GM12878 (cell line): Measurements from ENCODE around the gene EED. TPM values are rescaled to one million over a fixed set of nuclear protein-coding genes. Genes with fewer than 3 reads are reported as not detected.
A peak's percentile ranks its signal among the peaks of the same experiment; 100 is the strongest.

Source experiments
- BCLAF1 ChIP-seq: fragments of 450-650 bp; IDR thresholded peaks from 2 replicates; pipeline ENCODE4 v1.6.1; 2017; ENCODE audit warnings: antibody characterized with exemption, mild to moderate bottlenecking, moderate library complexity
- CREM ChIP-seq: IDR thresholded peaks from 2 replicates; pipeline ENCODE4 v1.6.1; 2014; ENCODE audit warnings: antibody characterized with exemption, low read depth
- DPF2 ChIP-seq: fragments of 450-650 bp; IDR thresholded peaks from 2 replicates; pipeline ENCODE4 v1.6.1; 2017; ENCODE audit warnings: mild to moderate bottlenecking
- E2F8 ChIP-seq: fragments of 450-650 bp; IDR thresholded peaks from 2 replicates; pipeline ENCODE4 v1.6.1; 2018; ENCODE audit warnings: mild to moderate bottlenecking, low read depth, moderate library complexity; ENCODE audit not compliant: partially characterized antibody
- EGR1 ChIP-seq, 2 experiments: IDR thresholded peaks; 1 replicate in 1 of 2; 2 replicates in 1 of 2; pipeline ENCODE4 v1.6.1; 2011 to 2012; ENCODE audit warnings: low read depth in 2 of 2, low read length in 2 of 2, borderline replicate concordance in 1 of 2, mild to moderate bottlenecking in 1 of 2, moderate library complexity in 1 of 2
- GATAD2B ChIP-seq: fragments of 450-650 bp; conservative IDR thresholded peaks from 2 replicates; pipeline ENCODE4 v1.6.1; 2017; ENCODE audit warnings: low read depth, mild to moderate bottlenecking, moderate library complexity
- IRF4 ChIP-seq: IDR thresholded peaks from 2 replicates; pipeline ENCODE4 v1.6.1; 2011; ENCODE audit warnings: low read depth, low read length
- KDM1A ChIP-seq: fragments of 200-600 bp; sonication (generic); IDR thresholded peaks from 2 replicates; pipeline ENCODE4 v1.6.1; 2016; ENCODE audit warnings: borderline replicate concordance
- POU2F2 ChIP-seq: IDR thresholded peaks from 3 replicates; pipeline ENCODE4 v1.6.1; 2011; ENCODE audit warnings: low read depth, mild to moderate bottlenecking, low read length, borderline replicate concordance
- RAD21 ChIP-seq: IDR thresholded peaks from 2 replicates; pipeline ENCODE4 v1.6.1; 2011; ENCODE audit warnings: mild to moderate bottlenecking, low read depth, low read length, moderate library complexity; ENCODE audit not compliant: insufficient read depth
- RBBP5 ChIP-seq: fragments of 200-600 bp; sonication (generic); conservative IDR thresholded peaks from 2 replicates; pipeline ENCODE4 v1.6.1; 2016
- SMAD1 ChIP-seq: fragments of 450-650 bp; IDR thresholded peaks from 2 replicates; pipeline ENCODE4 v1.6.1; 2018; ENCODE audit warnings: mild to moderate bottlenecking, low read depth; ENCODE audit not compliant: partially characterized antibody
- SMAD5 ChIP-seq: IDR thresholded peaks from 2 replicates; pipeline ENCODE4 v1.6.1; 2016; ENCODE audit warnings: antibody characterized with exemption, low read depth
- SMARCA5 ChIP-seq: fragments of 450-650 bp; IDR thresholded peaks from 2 replicates; pipeline ENCODE4 v1.6.1; 2017; ENCODE audit warnings: mild to moderate bottlenecking
- SMC3 ChIP-seq: IDR thresholded peaks from 2 replicates; pipeline ENCODE4 v1.6.1; 2011; ENCODE audit warnings: low read length, improper control_type of control experiment, borderline replicate concordance
- SP1 ChIP-seq: IDR thresholded peaks from one replicate; pipeline ENCODE4 v1.6.1; 2011; ENCODE audit warnings: low read depth, low read length
- SUPT20H ChIP-seq: IDR thresholded peaks from 2 replicates; pipeline ENCODE4 v1.6.1; 2011; ENCODE audit warnings: low read depth, mild to moderate bottlenecking, low read length, moderate library complexity, borderline replicate concordance; ENCODE audit not compliant: control insufficient read depth
- ZNF384 ChIP-seq: IDR thresholded peaks from 2 replicates; pipeline ENCODE4 v1.6.1; 2012; ENCODE audit warnings: low read depth, mild to moderate bottlenecking, low read length, improper control_type of control experiment, borderline replicate concordance
- ZNF622 ChIP-seq: fragments of 450-650 bp; IDR thresholded peaks from 2 replicates; pipeline ENCODE4 v1.6.1; 2017; ENCODE audit warnings: mild to moderate bottlenecking, inconsistent platforms
- polyA plus RNA-seq, 11 experiments: library from polyadenylated mRNA; depleted of rRNA in 4 of 11; unstranded in 6 of 11; stranded (reverse) in 5 of 11; fragments of >200 nt; fragmentation: Nextera tagmentation in 4 of 11; fragmentation: Illumina TruSeq in 1 of 11; extraction: Ambion mirVana in 4 of 11; extraction: Trizol in 1 of 11; gene quantifications; 1 replicate in 1 of 11; 2 replicates in 10 of 11; pipeline versions ENCODE4 v1.2.1 to v1.2.3, GENCODE V29; 2011 to 2016; ENCODE audit warnings: inconsistent platforms in 2 of 11, missing spikeins in 2 of 11, low read depth in 1 of 11
- total RNA-seq, 4 experiments: library from RNA; depleted of rRNA in 3 of 4; stranded (reverse); fragments of >200 nt in 3 of 4; fragmentation: Illumina TruSeq in 1 of 4; extraction: Trizol in 1 of 4; gene quantifications; 2 replicates each; pipeline versions ENCODE4 v1.2.1 to v1.2.3, GENCODE V29; 2013 to 2021
- TF ChIP-seq, protein P1 (sequence below): fragments of 450-650 bp; IDR thresholded peaks from 2 replicates; pipeline ENCODE4 v1.6.1; 2017; ENCODE audit warnings: mild to moderate bottlenecking, moderate library complexity

Gene EED
- total and polyA plus RNA-seq, 10 of the 15 experiments (the other 5 are each of a cell fraction or from before 2014, with no cell fraction given) = 41.5 to 140 (median 72.2) TPM

DNA sequence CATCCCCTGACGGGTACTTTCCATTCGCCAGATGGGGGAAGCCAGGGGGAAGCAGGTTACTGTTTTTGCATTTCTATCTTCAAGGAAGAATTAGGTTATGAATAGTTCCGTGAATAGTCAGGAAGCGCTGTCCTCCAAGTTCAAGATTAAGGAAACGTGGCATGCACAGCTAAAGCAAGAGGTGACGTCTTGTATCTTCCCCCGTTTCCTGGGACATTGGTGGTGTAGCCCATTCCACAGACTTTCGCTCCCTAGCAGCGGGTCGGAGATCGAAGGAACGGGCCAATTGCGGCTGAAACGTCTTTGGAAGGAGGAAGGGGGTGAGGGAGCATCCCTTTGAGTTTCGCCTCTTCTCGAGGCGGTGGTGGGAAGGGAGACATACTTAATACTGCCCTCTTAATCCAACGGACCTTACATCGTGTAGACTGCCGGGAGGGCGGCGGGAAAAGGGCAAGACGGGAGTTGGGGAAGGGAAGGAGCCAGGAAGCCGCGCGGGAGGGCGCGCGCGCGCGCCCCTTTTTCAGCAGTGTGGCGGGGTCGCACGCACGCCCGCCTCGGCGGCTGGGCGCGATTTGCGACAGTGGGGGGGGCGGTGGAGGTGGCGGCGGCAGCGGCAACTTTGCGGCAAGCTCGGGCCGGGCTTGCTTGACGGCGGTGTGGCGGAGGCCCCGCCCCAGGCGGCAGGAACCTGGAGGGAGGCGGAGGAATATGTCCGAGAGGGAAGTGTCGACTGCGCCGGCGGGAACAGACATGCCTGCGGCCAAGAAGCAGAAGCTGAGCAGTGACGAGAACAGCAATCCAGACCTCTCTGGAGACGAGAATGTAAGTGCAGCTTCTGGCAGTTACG, at the start of gene EED (continued):
- TF ChIP-seq BCLAF1 (peak; percentile 98), SMARCA5 (peak; percentile 99), SMAD1 (peak; percentile 77), SP1 (peak; percentile 65), E2F8 (peak; percentile 77), EGR1 (IDR thresholded peaks at IDR 0.05; ENCODE audit: borderline replicate concordance in 1 of 2, low read depth in 2 of 2, low read length in 2 of 2) (peak in 1 of 2 experiments; percentile 28; a peak in 1 of 3 replicates), RAD21 (no peak), ZNF384 (no peak), SUPT20H (no peak), IRF4 (peak; percentile 37; the same call in 1 of the 2 replicates), CREM (peak; percentile 67), DPF2 (0 out of 2 replicates have a peak, but pooled peaks have one; percentile 70), POU2F2 (peak; percentile 74; the same call in 2 of the 3 replicates), RBBP5 (no peak), GATAD2B (peak; percentile 88), KDM1A (no peak), ZNF622 (no peak), SMAD5 (peak; percentile 83), SMC3 (no peak)
- TF ChIP-seq, protein P1, sequence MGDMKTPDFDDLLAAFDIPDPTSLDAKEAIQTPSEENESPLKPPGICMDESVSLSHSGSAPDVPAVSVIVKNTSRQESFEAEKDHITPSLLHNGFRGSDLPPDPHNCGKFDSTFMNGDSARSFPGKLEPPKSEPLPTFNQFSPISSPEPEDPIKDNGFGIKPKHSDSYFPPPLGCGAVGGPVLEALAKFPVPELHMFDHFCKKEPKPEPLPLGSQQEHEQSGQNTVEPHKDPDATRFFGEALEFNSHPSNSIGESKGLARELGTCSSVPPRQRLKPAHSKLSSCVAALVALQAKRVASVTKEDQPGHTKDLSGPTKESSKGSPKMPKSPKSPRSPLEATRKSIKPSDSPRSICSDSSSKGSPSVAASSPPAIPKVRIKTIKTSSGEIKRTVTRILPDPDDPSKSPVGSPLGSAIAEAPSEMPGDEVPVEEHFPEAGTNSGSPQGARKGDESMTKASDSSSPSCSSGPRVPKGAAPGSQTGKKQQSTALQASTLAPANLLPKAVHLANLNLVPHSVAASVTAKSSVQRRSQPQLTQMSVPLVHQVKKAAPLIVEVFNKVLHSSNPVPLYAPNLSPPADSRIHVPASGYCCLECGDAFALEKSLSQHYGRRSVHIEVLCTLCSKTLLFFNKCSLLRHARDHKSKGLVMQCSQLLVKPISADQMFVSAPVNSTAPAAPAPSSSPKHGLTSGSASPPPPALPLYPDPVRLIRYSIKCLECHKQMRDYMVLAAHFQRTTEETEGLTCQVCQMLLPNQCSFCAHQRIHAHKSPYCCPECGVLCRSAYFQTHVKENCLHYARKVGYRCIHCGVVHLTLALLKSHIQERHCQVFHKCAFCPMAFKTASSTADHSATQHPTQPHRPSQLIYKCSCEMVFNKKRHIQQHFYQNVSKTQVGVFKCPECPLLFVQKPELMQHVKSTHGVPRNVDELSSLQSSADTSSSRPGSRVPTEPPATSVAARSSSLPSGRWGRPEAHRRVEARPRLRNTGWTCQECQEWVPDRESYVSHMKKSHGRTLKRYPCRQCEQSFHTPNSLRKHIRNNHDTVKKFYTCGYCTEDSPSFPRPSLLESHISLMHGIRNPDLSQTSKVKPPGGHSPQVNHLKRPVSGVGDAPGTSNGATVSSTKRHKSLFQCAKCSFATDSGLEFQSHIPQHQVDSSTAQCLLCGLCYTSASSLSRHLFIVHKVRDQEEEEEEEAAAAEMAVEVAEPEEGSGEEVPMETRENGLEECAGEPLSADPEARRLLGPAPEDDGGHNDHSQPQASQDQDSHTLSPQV = peak; percentile 100
